ENCODE measurements around the gene SLC39A5.
"Not testable (repeated sequence)": the region's sequence is repeated elsewhere in the genome, so short reads cannot be mapped to it uniquely, and the experiment has no call there.

Gene SLC39A5

GRCh38 chr12:56243731-56244181 lies 13.9 kb downstream of the SLC39A5 start:
- DNase-seq (ENCODE audit: low read depth in 2 of 3, low spot score in 1 of 3), result no peak

- no peak for DNase-seq (ENCODE audit: low read depth in 2 of 3, low spot score in 1 of 3)
Observed at GRCh38 chr12:56244494-56244893, 14.6 kb downstream of the SLC39A5 start.

- no peak for DNase-seq (ENCODE audit: low read depth in 2 of 3, low spot score in 1 of 3)
Observed at GRCh38 chr12:56247923-56248322, 18.1 kb downstream of the SLC39A5 start.

DNA sequence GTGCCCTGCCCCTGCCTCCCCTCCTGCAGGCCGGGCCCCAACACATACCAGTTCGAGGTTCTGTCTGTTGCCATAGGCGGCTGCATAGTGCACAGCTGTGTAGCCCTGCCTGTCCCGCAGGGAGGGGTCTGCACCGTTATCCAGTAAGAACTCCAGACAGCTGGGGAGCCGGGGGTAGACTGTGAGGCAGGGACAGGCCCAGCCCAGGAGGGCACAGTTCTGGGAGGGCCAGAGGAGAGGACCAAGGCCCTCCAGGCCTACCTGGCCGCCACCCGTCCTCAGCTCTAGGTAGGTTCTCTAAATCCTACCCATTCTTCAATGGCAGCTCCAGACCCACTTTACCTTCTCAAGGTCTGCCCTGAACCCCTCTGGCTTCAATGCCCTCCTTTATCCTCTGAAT lies 18.9 kb downstream of the SLC39A5 start:
- DNase-seq (ENCODE audit: low read depth in 2 of 3, low spot score in 1 of 3), result no peak

DNA sequence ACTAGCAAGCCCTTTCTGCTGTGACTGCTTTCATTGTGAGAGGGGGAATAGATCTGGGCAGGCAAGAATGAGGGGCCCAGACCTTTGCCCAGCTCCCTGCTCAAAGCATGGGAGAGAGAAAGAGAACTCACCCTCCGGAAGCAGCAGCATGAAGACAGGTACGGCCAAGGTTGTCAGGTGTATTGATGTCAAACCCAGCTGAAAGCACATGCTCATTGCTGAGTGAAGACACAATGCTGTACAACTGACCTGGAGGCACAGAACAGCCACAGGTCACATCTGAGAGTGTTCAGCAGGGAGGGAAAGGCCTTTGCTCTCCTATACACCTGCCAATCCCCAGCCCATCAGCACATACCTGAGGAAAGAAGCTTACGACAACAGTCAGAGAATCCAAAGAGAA lies 22.8 kb downstream of the SLC39A5 start:
- no peak for DNase-seq (ENCODE audit: low read depth in 2 of 3, low spot score in 1 of 3)

DNA sequence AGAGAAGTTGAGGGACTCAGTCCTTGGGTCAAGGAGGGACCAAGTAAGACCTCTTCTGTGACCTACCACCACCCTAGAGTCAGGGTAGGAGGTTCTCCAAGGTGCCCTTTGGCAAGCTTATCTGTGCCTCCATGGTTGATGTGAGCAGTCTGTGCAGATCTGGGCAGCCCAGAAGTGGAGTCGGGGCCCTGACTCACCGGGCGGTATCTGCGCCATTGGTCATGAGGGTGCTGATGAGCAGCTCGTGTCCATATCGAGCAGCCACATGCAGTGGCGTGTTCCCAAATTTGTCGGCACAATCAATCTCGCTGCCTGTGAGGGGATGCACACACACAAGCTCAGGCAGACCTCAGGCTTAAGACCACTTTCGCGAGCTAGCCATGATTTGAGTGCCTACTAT lies 23.2 kb downstream of the SLC39A5 start:
- no peak for DNase-seq (ENCODE audit: low read depth in 2 of 3, low spot score in 1 of 3)

GRCh38 chr12:56255671-56256070 lies 25.8 kb downstream of the SLC39A5 start:
- no peak for DNase-seq (ENCODE audit: low read depth in 2 of 3, low spot score in 1 of 3)

- DNase-seq (ENCODE audit: low read depth in 2 of 3, low spot score in 1 of 3), result no peak
Observed at GRCh38 chr12:56256326-56256960, 26.6 kb downstream of the SLC39A5 start.

GRCh38 chr12:56257071-56257470 lies 27.2 kb downstream of the SLC39A5 start:
- DNase-seq (ENCODE audit: low read depth in 2 of 3, low spot score in 1 of 3), result no peak

DNA sequence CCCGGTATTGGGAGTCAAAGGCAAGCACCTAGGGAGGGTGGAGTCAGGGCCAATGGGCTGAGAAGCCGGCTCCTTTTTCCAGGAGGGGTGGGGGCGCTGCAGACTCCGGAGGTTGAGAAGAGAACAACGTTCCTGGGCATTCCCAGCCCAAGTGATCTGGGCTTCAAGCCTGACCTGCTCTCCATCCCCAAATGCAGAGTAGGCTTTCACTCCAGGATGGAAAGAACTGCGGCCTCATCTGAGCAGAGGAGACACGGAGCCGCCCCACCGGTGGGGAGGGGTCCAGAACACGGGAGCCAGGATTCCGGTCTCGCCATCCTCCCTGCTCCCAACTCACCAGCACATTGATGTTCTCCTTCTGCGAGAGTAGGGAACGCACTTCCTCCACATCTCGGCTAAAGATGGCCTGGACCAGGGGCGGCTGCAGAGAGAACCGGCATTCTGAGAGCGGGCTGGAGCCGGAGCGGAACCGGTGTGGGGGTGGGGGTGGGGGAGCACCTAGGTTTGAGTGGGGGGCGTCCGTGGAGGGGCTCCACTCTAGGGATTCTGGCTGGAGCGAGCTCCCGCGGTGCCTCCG lies 27.7 kb downstream of the SLC39A5 start:
- DNase-seq (ENCODE audit: low read depth in 2 of 3, low spot score in 1 of 3), result peak in 1 of 3 donors; percentile 10

GRCh38 chr12:56258068-56258819 lies 28.4 kb downstream of the SLC39A5 start, which contains the start of gene ANKRD52:
Gene ANKRD52 (minus strand): TSS chr12:56258384. CDS start chr12:56258269, 115 bp downstream.
- peak; percentile 43 to 78 (median 64) for DNase-seq (ENCODE audit: low read depth in 2 of 3, low spot score in 1 of 3)

DNA sequence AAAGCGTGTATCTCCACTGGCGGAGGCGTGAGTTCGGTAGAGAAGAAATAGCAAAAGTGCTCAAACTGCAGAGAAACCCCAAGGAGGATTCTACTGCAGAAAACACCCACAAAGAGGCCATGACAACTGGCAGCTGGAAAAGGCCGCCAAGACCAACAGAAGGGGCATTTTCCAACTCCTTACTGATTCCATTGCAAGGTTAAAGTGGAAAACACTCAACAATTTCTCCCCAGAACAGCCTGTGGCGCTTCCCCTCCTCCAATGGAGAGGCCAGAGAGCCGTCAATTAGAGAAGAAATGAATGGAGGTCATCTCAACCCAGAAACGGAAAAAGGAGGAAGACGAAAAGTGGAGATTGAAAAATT lies 29.0 kb downstream of the SLC39A5 start:
- no peak for DNase-seq (ENCODE audit: low read depth in 2 of 3, low spot score in 1 of 3)

DNA sequence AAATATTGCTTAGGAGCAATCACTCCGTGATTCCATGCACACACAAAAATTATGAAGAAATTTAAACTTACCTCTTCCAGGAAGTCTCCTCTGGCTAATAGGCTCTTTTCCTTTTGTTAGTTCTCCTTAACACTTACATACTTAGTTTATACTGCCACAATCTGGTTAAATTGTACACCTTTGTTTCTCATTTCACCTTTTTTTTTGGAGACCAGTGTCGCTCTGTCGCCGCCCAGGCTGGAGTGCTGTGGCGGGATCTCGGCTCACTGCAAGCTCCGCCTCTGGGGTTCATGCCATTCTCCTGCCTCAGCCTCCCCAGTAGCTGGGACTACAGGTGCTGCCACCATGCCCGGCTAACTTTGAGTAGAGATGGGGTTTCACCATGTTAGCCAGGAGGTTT lies 30.5 kb downstream of the SLC39A5 start:
- DNase-seq (ENCODE audit: low read depth in 2 of 3, low spot score in 1 of 3), result no peak

- no peak for DNase-seq (ENCODE audit: low read depth in 2 of 3, low spot score in 1 of 3)
Observed at GRCh38 chr12:56260921-56261320, 31.1 kb downstream of the SLC39A5 start.

DNA sequence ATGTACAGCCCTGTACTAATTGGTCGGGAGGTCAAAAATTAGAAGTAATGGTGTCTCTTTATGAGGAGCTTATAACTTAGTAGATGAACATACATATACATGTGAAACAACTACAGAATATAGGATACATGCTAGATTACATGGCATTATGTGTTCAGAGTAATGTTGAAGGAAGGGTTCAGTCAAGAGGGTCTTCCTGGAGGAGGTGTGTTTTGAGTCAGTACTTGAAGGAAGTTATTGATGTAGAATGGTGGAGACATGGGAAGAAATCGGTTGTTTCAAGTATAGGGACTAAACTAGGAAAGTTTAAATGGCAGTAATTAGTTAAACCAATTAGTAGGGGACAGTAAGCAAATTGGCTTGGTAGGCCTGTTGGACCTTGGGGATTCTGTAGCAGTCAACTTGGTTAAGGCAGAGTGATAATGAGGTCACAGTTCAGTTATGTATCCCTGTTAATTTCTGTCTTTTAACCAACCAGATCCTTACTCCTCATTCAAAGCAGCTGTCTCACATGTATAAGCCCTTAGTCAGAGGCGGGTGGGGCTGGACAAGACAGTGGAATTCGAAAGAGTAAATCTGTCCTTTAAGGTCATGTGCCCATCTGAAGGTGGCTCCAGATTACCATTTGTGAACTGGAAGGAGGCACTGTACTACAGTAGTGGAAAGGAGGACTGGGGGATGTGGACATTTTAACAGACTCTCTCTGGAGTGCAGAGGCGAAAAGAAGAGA lies 31.8 kb downstream of the SLC39A5 start:
- no peak for DNase-seq (ENCODE audit: low read depth in 2 of 3, low spot score in 1 of 3)

GRCh38 chr12:56262955-56263354 lies 33.1 kb downstream of the SLC39A5 start:
- not testable (repeated sequence) for DNase-seq (ENCODE audit: low read depth in 2 of 3, low spot score in 1 of 3)

DNA sequence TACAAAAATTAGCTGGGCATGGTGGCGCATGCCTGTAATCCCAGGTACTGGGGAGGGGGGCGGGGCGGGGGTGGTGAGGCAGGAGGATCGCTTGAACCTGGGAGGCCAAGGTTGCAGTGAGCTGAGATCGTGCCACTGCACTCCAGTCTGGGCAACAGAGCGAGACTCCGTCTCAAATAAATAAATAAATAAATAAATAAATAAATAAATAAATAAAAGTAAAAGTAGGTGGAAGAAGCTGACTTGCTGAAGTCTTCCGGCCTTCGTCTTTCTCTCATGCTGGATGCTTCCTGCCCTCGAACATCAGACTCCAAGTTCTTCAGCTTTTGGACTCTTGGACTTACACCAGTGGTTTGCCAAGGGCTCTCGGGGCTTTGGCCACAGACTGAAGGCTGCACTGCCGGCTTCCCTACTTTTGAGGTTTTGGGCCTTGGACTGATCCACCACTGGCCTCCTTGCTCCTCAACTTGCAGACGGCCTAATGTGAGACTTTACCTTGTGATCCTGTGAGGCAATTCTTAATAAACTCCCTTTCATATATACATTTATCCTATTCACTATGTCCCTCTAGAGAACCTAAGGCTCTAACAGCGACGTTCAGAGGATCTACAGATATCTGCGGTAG lies 36.3 kb downstream of the SLC39A5 start:
- not testable (repeated sequence) for DNase-seq (ENCODE audit: low read depth in 2 of 3, low spot score in 1 of 3)

GRCh38 chr12:56266693-56267442 lies 37.0 kb downstream of the SLC39A5 start, which contains the start of gene COQ10A:
Gene COQ10A (plus strand): TSS chr12:56266942. CDS start chr12:56267119, 177 bp downstream.
- peak; percentile 75 to 83 (median 78) for DNase-seq (ENCODE audit: low read depth in 2 of 3, low spot score in 1 of 3)

DNA sequence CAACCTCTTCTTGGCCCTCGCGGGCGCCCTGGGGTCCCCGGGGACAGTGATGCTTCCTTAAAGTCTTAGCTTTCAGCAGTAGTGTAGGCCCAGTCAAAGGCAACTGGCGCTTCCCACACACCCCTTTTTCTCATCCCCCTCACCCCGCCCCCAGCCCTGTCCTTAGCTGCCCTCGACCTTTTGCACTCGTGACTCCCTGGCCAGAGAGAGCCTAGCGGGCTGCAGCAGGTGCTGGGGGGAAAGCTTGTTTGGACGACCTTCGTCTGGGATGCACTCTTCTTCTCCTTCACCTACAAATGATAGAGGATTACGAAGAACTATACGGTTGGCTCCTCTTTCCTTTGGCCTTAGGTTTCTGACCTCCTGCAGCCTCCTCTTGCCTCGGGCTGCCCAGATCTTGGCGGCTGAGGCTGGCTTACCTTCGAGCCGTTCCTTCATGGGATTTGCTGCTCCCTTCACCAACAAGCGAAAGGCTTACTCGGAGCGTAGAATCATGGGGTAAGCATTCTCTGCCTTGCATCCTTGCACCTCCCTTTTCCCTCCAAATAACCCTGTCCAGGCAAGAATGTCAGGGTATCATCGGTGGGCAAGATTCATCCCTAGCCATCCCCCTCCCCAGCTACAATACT lies 37.7 kb downstream of the SLC39A5 start:
- DNase-seq (ENCODE audit: low read depth in 2 of 3, low spot score in 1 of 3), result no peak

GRCh38 chr12:56271031-56271430 lies 41.2 kb downstream of the SLC39A5 start:
- no peak for DNase-seq (ENCODE audit: low read depth in 2 of 3, low spot score in 1 of 3)

Data from stimulated activated CD4-positive, alpha-beta T cell treated with anti-CD3 and anti-CD28 coated beads, Interleukin-12 subunit alpha, Interleukin-12 subunit beta, amount 100 ng/mL, for 48 hours (primary cell).